D721Med (cell line): ENCODE measurements around the gene FBXW5.

Source experiments
- DNase-seq: peaks from one replicate; pipeline ENCODE4 v3.0.0; 2011; ENCODE audit warnings: low spot score; ENCODE audit not compliant: insufficient read length
- FAIRE-seq: peaks from 2 replicates; lab custom pipeline; 2011; peaks lifted over from hg19 to GRCh38; lab: Jason Lieb, UNC
- TF ChIP-seq, protein P1 (sequence below): IDR thresholded peaks from 2 replicates; pipeline ENCODE4 v1.5.1; 2012; ENCODE audit warnings: mild to moderate bottlenecking, control low read depth; ENCODE audit not compliant: insufficient read depth; ENCODE audit errors: missing control alignments

Gene FBXW5

GRCh38 chr9:136926154-136926704 lies 18.3 kb downstream of the FBXW5 start:
- TF ChIP-seq, protein P1, sequence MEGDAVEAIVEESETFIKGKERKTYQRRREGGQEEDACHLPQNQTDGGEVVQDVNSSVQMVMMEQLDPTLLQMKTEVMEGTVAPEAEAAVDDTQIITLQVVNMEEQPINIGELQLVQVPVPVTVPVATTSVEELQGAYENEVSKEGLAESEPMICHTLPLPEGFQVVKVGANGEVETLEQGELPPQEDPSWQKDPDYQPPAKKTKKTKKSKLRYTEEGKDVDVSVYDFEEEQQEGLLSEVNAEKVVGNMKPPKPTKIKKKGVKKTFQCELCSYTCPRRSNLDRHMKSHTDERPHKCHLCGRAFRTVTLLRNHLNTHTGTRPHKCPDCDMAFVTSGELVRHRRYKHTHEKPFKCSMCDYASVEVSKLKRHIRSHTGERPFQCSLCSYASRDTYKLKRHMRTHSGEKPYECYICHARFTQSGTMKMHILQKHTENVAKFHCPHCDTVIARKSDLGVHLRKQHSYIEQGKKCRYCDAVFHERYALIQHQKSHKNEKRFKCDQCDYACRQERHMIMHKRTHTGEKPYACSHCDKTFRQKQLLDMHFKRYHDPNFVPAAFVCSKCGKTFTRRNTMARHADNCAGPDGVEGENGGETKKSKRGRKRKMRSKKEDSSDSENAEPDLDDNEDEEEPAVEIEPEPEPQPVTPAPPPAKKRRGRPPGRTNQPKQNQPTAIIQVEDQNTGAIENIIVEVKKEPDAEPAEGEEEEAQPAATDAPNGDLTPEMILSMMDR = no peak
- no peak for DNase-seq
- no peak for FAIRE-seq

- DNase-seq (no peak), FAIRE-seq (no peak)
- TF ChIP-seq, protein P1 = no peak
Observed at GRCh38 chr9:136925414-136926153, 19.0 kb downstream of the FBXW5 start.

- FAIRE-seq (no peak), DNase-seq (no peak)
- TF ChIP-seq, protein P1 = no peak
Observed at GRCh38 chr9:136923881-136924280, 20.7 kb downstream of the FBXW5 start.

DNA sequence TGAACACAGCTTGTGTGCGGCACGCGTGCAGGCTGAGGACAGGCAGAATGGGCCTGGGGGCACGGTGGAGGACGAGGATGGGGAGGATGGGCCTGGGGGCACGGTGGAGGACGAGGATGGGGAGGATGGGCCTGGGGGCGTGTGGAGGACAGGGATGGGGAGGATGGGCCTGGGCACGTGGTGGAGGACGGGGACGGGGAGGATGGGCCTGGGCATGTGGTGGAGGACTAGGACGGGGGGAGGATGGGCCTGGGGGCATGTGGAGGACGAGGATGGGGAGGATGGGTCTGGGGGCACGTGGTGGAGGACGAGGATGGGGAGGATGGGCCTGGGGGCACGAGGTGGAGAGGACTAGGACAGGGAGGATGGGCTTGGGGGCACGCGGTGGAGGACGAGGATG lies 22.0 kb downstream of the FBXW5 start:
- no peak for FAIRE-seq
- TF ChIP-seq, protein P1 = no peak
- DNase-seq = no peak

GRCh38 chr9:136921718-136922117 lies 22.8 kb downstream of the FBXW5 start:
- no peak for FAIRE-seq
- TF ChIP-seq, protein P1 = no peak

DNA sequence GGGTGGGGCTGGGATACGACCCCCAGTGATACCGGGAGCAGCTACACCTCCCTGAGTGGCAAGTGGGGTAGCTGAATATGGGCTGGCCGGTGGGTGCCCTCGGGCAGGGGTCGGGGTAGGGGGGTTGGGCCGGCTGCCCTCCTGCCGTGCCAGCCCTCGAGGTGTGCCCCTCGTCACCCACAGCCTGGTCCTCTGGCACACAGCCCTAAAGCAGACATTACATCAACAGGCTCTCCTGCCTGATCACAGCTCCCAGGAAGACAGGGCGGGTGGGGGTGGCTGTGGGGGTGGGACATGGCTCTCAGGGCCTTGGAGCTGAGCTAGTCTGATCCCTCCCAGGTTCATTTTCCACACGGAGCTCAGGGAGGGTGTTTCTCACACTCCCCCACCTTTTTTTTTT lies 23.2 kb downstream of the FBXW5 start:
- TF ChIP-seq, protein P1 = no peak
- FAIRE-seq (no peak), DNase-seq (no peak)

More at GRCh38 chr9:136921718-136922117, 22.8 kb downstream of the FBXW5 start:
- no peak for DNase-seq

DNA sequence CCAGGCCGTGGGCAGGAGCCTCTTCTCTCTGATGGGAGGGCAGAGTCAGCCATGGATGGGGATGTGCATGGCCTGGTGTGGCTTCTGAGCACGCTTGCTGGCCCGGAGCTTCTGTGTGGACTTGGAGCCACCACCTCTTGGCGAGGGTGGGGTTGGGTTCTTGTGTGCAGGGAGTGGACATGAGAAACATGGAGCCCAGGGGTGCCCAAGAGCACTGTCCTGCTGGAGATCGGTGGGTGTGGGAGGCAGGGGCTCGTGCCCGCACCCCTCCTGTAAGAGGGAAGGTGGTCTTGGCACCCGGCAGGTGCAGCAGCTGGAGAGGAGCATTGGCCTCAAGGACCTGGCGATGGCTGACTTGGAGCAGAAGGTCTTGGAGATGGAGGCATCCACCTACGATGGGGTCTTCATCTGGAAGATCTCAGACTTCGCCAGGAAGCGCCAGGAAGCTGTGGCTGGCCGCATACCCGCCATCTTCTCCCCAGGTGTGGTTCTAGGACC lies 23.8 kb downstream of the FBXW5 start:
- FAIRE-seq (no peak), DNase-seq (no peak)
- TF ChIP-seq, protein P1 = no peak
